ENCODE data around the gene TRAPPC14.

TRAPPC14 gene

DNA sequence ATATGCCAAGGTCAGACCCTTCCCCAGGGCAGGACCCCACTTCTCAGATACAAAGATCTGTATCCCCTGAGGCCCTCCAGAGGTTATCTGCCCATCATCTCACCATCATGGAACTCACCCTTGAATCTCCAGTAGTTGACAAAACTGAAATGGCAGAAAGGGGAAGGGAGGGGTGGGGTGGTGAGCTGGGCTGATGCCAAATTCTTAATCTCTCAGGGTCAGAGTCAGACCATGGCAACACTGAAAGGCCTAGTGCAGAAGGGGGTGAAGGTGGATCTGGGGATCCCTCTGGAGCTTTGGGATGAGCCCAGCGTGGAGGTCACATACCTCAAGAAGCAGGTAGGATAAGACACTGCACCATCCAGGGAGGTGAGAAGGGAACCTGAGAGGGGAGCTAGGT is 36.0 kb downstream of the TRAPPC14 start:
- DNase-seq: peak; percentile 48

DNA sequence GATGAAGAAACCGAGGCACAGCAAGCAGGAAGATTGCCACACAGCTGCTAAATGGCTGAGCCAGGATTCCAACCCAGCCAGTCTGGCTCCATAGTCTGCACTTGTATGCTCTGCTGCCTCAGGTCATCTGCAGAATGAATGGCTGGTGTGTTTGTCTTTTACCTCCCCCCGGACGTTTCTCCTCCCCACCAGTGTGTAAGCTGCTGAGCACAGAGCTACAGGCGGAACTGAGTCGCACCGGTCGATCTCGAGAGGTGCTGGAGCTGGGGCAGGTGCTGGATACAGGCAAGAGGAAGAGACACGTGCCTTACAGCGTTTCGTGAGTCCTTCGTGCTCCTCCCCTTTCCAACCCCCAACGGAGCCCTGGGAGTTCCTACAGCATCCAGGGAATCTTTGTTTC is 36.5 kb downstream of the TRAPPC14 start:
- DNase-seq: peak; percentile 96

DNA sequence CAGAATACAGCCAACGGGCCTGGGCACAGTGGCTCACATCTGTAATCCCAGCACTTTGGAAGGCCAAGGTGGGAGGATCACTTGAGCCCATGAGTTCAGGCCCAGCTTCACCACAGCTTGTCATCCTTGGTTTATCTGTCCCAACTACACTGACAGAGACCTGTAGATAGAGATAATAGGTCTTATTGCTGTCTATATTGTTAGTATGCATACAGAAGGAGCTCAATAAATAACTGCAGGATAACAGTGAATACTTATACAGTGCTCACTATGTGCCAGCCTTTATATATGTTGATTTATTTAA is 37.8 kb downstream of the TRAPPC14 start:
- DNase-seq: no peak

DNA sequence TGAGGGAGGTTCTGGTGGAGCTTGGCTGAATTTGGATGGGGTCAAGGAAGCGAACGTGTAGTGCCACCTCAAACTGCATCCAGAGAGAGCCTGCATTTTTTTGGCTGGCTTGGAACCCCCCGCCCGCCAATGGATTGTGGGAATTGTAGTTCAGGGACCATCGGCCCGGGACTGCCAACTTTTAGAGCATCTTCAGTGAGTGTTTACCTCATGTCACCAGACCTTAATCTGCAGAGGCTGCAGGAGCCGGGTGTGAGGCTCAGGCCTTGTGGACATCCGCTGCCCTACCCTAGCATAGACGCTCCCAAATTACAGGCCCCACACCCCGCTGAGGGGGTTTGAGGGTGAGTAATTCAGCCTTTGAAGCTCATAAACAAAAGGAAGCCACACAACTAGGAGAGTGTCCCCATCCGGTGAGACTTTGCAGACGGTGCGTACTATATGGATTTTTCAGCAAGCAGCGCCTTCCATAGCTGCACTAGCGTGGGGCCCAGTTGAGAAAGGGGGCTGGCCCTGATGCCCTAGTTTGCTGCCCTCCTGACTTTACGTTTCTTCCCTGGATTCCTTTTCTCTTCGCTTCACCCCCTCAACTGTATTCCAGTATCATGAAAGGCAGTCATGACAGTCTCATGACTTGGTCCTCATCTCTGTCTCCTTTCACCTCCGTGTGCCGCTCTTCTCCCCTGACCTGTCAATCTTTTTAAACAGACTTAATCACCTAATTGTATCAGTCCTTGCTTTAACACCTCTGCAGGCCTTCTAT is 38.4 kb downstream of the TRAPPC14 start:
- DNase-seq: peak; percentile 73

DNA sequence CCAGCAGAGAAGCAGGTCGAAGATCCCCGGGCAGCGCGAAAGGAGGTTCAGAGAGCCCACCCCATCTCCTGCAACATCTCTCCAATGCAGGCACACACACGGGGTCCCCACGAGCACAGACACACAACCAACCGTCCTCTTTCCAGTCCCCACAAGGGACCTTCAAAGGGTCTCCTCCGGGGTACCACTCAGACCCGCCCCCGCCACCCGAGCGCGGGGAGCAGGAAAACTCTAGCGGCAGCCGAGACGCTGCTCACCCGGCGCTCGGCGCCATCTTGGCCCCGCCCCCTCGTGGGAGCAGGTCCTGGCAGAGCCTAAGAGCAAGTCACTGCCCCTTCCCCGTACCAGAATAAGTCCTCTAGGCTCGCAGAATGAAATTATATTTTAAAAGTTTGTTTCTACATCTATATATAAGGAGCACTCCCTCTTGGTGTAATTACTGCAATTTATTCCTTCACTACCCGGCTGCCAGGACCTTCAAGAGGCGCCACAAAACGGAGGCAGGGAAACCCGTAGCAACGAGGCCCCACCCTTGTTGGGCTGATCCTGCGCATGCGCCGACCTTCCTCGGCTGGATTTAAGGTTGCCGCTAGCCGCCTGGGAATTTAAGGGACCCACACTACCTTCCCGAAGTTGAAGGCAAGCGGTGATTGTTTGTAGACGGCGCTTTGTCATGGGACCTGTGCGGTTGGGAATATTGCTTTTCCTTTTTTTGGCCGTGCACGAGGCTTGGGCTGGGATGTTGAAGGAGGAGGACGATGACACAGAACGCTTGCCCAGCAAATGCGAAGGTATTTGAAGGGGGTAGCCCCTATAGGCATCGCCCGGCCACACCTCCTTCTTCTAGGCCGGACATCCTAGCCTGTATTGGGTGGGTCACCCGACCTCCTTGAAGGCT is 39.2 kb downstream of the TRAPPC14 start, which contains the start of the genes CNPY4 and TAF6:
TSS of gene CNPY4 (plus strand) at position 563 of the 898 bp plus-strand sequence. CDS start at position 674, 111 bp downstream.
TSS of gene TAF6 (minus strand) at position 287 of the 898 bp plus-strand sequence. CDS start 5,149 bp downstream, outside the sequence.
- DNase-seq: peak; percentile 98

DNA sequence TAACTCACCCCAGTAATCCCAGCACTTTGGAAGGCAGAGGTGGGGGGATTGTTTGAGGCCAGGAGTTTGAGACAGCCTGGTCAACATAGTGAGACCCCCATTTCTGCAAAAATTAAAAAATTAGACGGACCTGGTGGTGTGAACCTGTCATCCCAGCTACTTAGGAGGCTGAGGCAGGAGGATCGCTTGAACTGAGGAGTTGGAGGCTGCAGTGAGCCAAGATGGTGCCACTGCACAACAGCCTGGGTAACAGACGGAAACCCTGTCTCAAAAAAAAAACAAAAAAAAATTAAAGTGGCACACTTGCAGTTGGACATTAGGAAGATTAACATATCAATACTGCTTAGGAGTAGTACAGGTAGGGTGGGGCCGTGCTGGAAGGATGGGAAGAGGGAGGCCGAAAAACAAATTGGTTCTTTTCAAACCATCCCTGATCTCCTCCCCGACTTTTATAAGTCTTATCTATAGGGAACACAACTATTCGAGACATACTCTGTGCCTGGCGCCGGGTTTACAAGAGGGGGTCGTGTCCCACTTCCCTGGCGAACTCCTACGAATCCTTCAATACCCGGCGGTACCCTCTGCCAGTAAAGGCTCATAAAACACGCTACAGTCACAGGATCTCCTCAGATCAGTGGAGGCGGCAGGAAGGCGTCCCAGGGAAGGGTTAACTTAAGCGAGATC is 40.0 kb downstream of the TRAPPC14 start:
- no peak for DNase-seq

DNA sequence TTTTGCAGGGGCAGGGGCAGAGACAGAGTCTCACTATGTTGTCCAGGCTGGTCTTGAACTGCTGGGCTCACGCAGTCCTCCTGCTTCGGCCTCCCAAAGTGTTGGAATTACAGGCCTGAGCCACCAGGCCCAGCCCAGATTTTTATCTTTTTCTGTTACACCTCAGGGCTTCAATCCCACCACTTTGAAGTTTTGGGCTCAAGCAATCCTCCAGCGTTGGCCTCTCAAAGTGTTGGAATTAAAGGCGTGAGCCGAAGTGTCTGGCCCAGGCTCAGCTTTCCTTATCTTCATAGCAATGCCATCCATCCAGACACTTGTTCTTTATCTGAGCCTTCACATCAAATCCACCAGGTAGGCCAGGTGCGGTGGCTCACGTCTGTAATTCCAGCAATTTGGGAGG is 43.5 kb downstream of the TRAPPC14 start:
- no peak for DNase-seq

DNA sequence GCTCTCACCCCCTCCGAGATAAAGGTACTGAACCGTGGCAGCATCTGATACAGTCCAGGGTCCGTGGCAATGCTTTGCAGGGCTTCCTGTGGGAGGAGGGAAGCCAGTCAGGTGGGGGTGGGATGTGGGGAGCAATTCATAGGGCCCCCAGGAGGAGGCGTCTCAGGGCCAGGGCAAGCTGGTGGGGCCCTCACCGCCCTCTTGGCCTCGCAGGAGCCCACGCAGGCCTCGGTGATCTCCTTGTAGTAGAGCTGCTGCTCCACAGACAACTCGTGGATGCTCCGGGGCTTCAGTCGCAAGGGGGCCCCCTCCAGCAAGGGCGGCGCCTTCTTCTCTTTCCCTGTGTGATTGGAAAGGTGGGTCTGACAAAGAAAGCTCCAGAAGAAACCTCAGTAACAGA is 46.6 kb downstream of the TRAPPC14 start:
- no peak for DNase-seq

DNA sequence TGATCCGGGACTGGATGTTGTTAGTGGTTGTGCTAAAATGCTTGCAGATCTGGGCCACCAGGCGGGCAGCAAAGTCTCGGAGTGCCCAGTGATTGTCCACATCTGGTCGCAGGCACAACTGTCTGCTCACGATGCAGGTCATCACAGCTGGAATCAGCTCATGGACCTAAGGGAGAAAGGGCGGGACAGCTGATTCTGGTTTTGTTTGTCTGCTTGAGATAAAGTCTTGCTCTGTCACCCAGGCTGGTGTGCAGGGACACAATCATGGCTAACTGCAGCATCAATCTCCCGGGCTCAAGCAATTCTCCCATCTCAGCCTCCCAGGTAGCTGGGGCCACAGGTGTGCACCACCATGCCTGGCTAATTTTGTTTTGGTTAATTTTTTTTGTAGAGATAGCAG is 47.4 kb downstream of the TRAPPC14 start:
- DNase-seq: no peak

DNA sequence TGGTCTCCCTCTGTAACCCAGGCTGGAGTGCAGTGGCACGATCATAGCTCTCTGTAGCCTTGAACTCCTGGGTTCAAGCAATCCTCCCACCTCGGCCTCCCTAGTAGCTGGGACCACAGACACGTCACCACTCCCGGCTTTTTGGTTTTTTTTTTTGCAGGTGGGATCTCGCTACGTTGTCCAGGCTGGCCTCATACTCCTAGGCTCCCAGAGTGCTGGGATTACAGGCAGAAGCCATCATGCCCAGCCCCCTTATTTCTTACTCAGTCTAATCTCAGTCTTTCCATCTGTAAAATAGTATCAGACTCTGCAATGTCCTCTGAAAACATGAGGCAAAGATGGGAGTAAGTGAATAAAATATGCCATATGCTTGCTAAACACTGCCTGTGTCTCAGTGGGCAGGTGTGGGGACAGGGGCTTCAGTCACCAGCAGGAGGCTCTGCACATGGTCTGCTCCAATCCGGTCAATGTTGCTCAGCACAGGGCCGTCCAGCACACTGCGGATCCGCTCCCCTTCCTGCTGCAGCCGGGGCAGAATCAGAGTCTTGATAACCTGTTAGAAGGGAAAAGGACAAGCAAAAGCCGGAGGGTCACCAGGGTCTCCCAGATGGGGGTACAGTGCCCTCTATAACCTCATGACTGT is 48.9 kb downstream of the TRAPPC14 start:
- DNase-seq: no peak

DNA sequence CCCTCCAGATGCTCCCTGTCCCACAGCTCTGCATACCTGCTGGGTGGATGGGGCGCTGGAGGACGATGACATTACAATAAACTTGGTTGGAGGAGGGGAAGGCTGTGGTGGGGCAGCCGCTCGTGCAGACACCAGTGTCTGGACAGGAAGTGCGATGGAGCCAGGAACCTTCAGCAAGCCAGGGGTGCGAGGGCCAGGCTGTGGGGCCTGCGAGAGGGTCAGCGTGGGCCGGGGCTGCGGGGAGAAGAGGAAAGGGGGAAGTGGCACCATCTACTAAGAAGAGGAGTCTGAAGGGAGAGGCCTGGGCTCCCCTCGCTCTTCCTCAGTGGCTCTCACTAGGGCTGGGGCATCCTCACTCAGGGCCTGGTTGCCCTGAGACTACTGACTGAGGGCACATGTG is 50.6 kb downstream of the TRAPPC14 start:
- DNase-seq: no peak

DNA sequence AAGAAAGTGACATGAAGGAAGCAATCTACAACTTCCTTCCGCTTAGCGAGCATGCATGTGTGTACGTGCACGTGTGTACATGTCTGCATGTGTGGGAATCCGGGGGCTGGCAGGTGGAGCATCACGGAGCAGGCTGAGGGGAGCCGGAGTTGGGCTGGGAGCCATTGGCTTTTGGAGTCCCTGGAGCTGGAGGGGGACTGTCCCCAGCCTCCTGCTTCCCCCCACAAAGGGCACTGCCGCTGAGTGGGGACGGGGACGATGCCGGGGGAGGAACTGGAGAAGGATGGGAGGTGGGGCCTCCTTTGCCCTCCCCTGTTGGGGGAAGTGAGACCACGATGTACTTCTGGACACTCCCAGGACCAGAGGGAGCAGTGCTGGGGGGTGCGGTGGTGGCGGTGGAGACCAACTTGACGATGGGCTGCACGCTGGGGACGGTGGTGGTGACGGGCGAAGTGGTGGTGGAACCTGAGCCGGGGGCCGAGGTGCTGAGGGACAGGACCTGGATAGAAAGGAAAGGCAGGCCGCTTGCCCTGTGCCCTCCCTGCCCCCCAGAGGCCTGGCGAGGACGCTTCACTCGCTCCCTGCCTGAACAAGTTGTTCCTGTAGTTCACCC is 51.3 kb downstream of the TRAPPC14 start:
- DNase-seq: no peak

DNA sequence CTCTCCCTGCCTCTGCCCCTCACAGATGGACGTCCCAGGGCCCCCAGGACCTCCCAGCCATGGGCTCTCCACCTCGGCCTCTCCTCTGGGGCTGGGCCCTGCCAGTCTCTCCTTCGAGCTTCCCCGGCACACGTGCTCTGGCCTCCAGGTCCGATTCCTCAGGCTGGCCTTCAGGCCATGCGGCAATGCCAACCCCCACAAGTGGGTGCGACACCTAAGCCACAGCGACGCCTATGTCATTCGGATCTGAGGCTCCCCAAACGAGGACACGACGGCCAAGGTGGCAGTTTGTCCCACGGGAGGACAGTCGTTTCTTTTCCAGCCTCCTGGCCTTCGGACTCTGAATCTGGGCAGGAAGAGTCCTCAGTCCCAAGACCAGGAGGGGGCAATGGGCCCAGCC is 51.9 kb downstream of the TRAPPC14 start:
- DNase-seq: no peak

DNA sequence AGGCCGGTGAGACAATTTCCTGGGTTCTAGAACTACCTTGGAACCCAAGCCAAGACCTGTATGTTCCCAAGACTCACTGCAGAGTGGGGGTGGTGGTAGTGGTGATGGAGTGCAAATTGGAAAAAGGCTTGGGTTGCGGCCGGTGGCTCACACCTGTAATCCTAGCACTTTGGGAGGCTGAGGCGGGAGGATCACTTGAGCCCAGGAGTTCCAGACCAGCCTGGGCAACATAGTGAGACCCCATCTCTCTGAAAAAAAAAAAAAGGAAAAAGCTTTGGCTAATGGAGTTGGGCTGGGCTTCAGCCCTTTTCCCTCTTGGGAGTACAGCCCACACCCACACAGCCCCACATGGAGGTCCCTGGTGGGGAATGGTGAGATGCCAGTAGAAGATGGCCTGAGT is 53.0 kb downstream of the TRAPPC14 start:
- DNase-seq: no peak

Measured in NCI-H69 (cell line).